ENCODE data around the gene SNX25. TPM values are rescaled to one million over a fixed set of nuclear protein-coding genes. Genes with fewer than 3 reads are reported as not detected.
"Not testable (repeated sequence)": the region's sequence is repeated elsewhere in the genome, so short reads cannot be mapped to it uniquely, and the experiment has no call there.

The SNX25 gene
- total RNA-seq, 1 donor from 2014 or later: 10.5 TPM

- intact Hi-C loops (cut with DNase I); DNase-seq (ENCODE audit: low spot score): not testable (repeated sequence)
Measured at GRCh38 chr4:185324361-185324760, 115.0 kb downstream of the SNX25 start.

DNA sequence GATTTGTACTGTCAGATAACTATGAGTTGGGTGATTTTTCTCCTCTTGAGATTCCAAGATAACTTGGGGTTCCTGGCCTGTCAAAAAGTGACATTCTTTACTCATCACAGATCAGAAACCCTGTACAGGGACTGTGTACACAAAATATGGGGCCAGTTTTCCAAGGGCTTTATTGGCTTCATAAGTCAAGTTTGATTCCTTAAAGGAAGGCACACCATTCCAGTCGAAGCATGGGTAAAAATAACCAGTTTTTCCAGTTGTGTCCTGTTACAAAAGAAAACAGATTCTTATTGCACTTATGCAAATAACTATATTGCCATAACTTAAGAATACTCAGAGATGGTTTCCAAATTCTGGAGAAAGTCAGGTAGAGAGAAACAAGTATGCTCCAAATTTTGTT lies 116.3 kb downstream of the SNX25 start:
- intact Hi-C loops (cut with DNase I); DNase-seq (ENCODE audit: low spot score): not testable (repeated sequence)

- DNase-seq (ENCODE audit: low spot score): no peak
- intact Hi-C loops (cut with DNase I): no loop called here
Measured at GRCh38 chr4:185328586-185328985, 119.2 kb downstream of the SNX25 start.

- DNase-seq (ENCODE audit: low spot score); intact Hi-C loops (cut with DNase I): not testable (repeated sequence)
Measured at GRCh38 chr4:185329879-185330510, 120.6 kb downstream of the SNX25 start.

DNA sequence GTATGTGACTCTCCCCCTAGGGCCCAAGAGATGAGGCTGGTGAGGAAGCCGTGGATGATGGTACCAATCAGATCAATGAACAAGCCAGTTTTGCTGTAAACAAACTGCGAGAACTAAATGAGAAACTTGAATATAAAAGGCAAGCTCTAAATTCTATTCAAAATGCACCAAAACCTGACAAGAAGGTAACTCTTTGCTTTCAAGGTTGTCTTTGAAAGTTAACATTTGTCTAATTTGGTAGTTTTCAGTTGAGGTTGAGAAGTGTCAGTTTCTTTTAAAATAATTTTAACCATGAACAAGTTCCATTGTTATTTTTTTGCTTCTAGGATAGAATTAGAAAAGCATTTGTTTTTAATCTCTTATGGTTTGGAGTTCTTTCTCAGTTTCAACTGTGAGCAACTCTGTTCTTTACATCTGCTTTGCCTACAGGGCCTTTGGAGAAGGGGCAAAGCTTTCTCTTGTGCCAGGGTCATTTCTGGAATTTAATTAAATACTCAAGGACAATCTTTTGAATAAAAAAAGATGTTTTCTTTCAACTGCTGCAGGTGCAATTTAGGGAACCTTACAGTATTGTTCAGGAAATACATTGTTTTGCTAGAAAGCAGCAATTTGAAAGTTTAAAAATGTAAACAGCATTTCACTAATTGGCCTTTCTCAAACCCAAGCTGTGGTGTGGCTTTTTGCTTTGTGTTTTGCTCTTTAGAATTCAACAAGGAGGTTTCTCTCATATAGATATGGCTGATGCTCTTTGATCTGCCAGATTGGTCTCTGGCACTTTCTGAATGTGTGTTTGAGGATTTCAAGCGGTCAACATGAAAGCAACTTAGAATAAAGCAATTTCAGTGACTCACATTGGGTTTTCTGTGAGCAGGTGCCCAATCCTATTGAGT lies 123.4 kb downstream of the SNX25 start:
- intact Hi-C loops (cut with DNase I): no loop called here
- DNase-seq (ENCODE audit: low spot score): no peak

- DNase-seq (ENCODE audit: low spot score): no peak
- intact Hi-C loops (cut with DNase I): no loop called here
Measured at GRCh38 chr4:185334326-185334725, 124.9 kb downstream of the SNX25 start.

GRCh38 chr4:185335579-185335978 lies 126.2 kb downstream of the SNX25 start:
- intact Hi-C loops (cut with DNase I): no loop called here
- no peak for DNase-seq (ENCODE audit: low spot score)

- DNase-seq (ENCODE audit: low spot score): no peak
- intact Hi-C loops (cut with DNase I): no loop called here
Measured at GRCh38 chr4:185339941-185340340, 130.5 kb downstream of the SNX25 start.

DNA sequence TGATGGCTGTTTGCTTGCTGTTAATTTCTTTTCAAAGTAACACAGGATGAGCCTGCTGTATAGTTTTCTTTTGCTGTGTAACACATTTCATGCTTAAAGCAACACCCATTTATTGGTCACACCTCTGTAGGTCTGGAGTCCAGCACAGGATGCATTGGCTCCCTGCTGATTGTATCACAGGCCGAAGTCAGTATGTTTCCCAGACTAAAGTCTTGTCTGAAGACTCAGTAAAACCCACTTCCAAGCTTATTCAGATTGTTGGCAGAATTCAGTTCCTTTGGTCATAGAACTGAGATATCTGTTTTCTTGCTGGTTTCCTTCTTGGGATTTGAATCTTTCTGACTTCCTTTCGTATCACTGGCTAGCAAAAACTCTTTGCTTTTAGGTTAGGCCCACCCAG lies 132.0 kb downstream of the SNX25 start:
- no peak for DNase-seq (ENCODE audit: low spot score)
- intact Hi-C loops (cut with DNase I): no loop called here

GRCh38 chr4:185341841-185342240 lies 132.4 kb downstream of the SNX25 start:
- no peak for DNase-seq (ENCODE audit: low spot score)
- intact Hi-C loops (cut with DNase I): no loop called here

- intact Hi-C loops (cut with DNase I): no loop called here
Measured at GRCh38 chr4:185343726-185344581, 134.6 kb downstream of the SNX25 start.

GRCh38 chr4:185344743-185345538 lies 135.5 kb downstream of the SNX25 start:
- DNase-seq (ENCODE audit: low spot score): no peak
- intact Hi-C loops (cut with DNase I): no loop called here

More at GRCh38 chr4:185343726-185344581, 134.6 kb downstream of the SNX25 start:
- DNase-seq (ENCODE audit: low spot score): no peak

DNA sequence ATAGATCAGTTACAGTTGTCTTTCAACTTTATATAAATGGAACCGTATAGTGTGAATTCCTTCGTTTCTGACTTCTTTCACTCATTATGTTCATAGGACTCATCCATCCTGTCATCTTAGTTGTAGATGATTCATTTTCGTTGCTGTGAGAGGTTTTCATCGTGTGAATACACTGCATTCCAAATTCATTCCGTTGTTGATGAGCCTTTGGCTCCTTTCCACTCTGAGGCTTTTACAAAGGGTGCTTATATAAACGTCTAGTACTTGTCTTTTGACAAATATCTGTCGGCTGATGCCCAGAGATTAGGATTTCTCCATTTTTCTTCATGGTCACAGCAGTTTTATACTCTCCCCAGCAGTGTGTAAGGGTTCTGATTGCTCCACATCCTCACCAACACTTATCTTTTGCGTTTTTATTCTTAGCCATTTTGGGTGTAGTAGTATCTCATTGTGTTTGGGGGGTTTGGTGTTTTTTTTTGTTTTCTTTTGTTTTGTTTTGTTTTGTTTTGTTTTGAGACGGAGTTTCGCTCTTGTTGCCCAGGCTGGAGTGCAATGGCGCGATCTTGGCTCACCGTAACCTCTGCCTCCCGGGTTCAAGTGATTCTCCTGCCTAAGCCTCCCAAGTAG lies 137.7 kb downstream of the SNX25 start:
- DNase-seq (ENCODE audit: low spot score): no peak
- intact Hi-C loops (cut with DNase I): no loop called here

DNA sequence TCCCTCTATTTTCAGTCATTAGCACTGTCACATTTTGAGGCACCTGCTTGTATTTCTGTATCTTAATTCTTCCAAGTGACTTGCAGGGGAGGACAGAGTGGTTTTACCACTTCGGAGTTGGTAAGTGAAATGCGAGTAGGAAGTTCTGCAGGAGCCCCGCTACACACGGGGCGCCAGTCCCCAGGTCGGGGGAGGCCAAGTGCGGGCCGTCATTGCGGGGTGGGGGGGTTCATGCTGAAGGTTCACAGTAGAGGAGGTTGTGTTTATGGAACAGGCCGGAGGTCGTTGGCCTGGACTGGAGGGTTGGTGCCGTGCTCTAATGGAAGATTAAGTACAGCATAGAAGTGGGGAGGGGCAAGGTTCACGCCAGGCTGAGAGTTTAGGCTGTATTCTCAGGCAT lies 142.3 kb downstream of the SNX25 start:
- no peak for DNase-seq (ENCODE audit: low spot score)
- intact Hi-C loops (cut with DNase I): no loop called here

DNA sequence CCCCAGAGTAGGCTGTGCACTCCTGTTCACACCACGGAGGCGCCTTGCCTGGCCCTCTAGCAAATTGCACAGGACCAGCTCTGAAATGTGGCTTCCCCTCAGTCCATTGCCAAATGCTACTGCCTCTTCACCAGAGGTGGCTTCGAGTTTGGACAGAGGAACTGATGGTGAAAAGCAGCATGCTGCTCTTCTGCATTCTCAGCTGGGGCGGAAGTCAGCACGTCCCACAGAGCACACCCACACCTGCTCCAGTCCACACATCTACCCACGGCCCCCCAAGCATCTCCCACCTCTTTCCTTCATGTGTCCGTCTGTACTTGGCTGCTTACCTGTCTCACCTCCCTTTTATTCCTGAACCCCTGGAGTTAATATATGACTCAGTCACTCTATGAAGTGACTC lies 142.8 kb downstream of the SNX25 start:
- intact Hi-C loops (cut with DNase I): no loop called here
- no peak for DNase-seq (ENCODE audit: low spot score)

GRCh38 chr4:185352741-185353140 lies 143.3 kb downstream of the SNX25 start:
- intact Hi-C loops (cut with DNase I): no loop called here
- no peak for DNase-seq (ENCODE audit: low spot score)

DNA sequence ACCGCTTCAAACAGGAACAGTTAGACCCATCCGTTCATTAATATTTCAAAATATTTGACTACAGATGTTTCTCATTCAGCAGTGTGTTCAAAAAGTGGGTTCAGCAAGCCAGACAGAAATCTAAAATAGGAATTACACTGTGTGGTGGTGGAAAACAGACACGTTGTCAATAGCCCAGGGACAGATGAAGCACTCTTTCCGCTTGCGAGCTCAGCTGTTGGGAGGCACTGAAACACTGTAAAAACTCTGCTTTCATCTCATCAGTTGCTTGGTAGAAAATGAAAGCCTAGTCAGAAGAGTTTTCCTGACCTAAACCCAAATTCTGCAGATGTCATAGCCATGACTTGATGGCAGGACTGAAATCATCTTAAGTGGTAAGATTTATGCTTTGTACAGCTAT lies 147.8 kb downstream of the SNX25 start:
- intact Hi-C loops (cut with DNase I): no loop called here
- no peak for DNase-seq (ENCODE audit: low spot score)

GRCh38 chr4:185357733-185358440 lies 148.5 kb downstream of the SNX25 start:
- intact Hi-C loops (cut with DNase I): no loop called here
- DNase-seq (ENCODE audit: low spot score): no peak

Measured in cardiac septum (tissue), 1 donor.